OCI-LY3 (cell line): ENCODE results near the gene SOWAHB.

Experiments
- H2AFZ ChIP-seq: fragments of 200-600, 300-600 bp; shearing (Covaris generic); 2 replicates; pipeline ENCODE4 v1.6.0; 2014; ENCODE audit warnings: antibody characterized with exemption, low read depth, low read length
- H3K27ac ChIP-seq: fragments of 200-600, 300-600 bp; sonication (generic); 2 replicates; pipeline ENCODE4 v1.5.1; 2014; ENCODE audit warnings: mild to moderate bottlenecking, low read length, moderate library complexity, mixed read lengths
- H3K27me3 ChIP-seq: fragments of 200-600, 300-600 bp; sonication (generic); 2 replicates; pipeline ENCODE4 v1.6.1; 2014; ENCODE audit warnings: low read depth, low read length, mixed read lengths
- H3K36me3 ChIP-seq: fragments of 200-600, 300-600 bp; sonication (generic); replicated peaks from 2 replicates; pipeline ENCODE3; 2014; ENCODE audit warnings: low read depth, low read length, mixed read lengths
- H3K4me1 ChIP-seq: fragments of 300-600, 200-600 bp; sonication (generic); 2 replicates; pipeline ENCODE4 v1.6.1; 2014; ENCODE audit warnings: low read length, mixed read lengths
- H3K4me2 ChIP-seq: fragments of 200-600, 300-600 bp; sonication (generic); 2 replicates; pipeline ENCODE4 v1.6.1; 2014; ENCODE audit warnings: low read length, mixed read lengths
- H3K4me3 ChIP-seq: fragments of 300-600, 200-600 bp; sonication (generic); 2 replicates; pipeline ENCODE4 v1.5.1; 2014; ENCODE audit warnings: antibody characterized with exemption, mild to moderate bottlenecking, low read length, moderate library complexity
- H3K79me2 ChIP-seq: fragments of 300-600, 200-600 bp; shearing (Covaris generic); 2 replicates; pipeline ENCODE4 v1.6.1; 2014; ENCODE audit warnings: mild to moderate bottlenecking, low read length, mixed read lengths
- H3K9ac ChIP-seq: fragments of 300-600, 200-600 bp; shearing (Covaris generic); 2 replicates; pipeline ENCODE4 v1.6.0; 2014; ENCODE audit warnings: mild to moderate bottlenecking, low read length, moderate library complexity
- H3K9me3 ChIP-seq: fragments of 200-600, 300-600 bp; shearing (Covaris generic); 2 replicates; pipeline ENCODE4 v1.6.1; 2014; ENCODE audit warnings: low read length, mixed read lengths; ENCODE audit not compliant: insufficient read depth
- H4K20me1 ChIP-seq: fragments of 200-600, 300-600 bp; sonication (generic); 2 replicates; pipeline ENCODE4 v1.6.1; 2016; ENCODE audit warnings: low read length, mixed read lengths; ENCODE audit not compliant: insufficient read depth
- CTCF ChIP-seq: fragments of 200-600, 300-600 bp; sonication (generic); IDR thresholded peaks from 2 replicates; pipeline ENCODE4 v1.5.1; 2014; ENCODE audit warnings: antibody characterized with exemption, low read length, low read depth
- EZH2phosphoT487 ChIP-seq: fragments of 200-600 bp; shearing (Covaris generic); IDR thresholded peaks from 2 replicates; pipeline ENCODE4 v1.6.1; 2018; ENCODE audit warnings: antibody characterized with exemption, mixed run types, low read depth

The SOWAHB gene

GRCh38 chr4:76943129-76943620 is 45.2 kb upstream of the SOWAHB start:
- Histone ChIP-seq H3K9ac (no peak overlapping the region), H2AFZ (no peak overlapping the region), H3K4me1 (no peaks in the 10 kb centered on the region), H3K27ac (no peak overlapping the region), H4K20me1 (no peaks in the 10 kb centered on the region), H3K79me2 (no peaks in the 10 kb centered on the region), H3K9me3 (no peaks in the 10 kb centered on the region), H3K4me2 (no peak overlapping the region), H3K4me3 (no peak overlapping the region), H3K27me3 (no peaks in the 10 kb centered on the region), H3K36me3 (no peaks in the 10 kb centered on the region)
- no peak for TF ChIP-seq CTCF
- no peak for TF ChIP-seq EZH2phosphoT487

GRCh38 chr4:76939184-76939583 is 41.2 kb upstream of the SOWAHB start:
- no peak overlapping the region for H3K4me2 ChIP-seq
- H3K9ac ChIP-seq, result no peak overlapping the region
- TF ChIP-seq CTCF (no peak), EZH2phosphoT487 (no peak)

GRCh38 chr4:76931576-76932276 is 33.8 kb upstream of the SOWAHB start:
- no peak overlapping the region for H3K27ac ChIP-seq
- no peaks in the 10 kb centered on the region for H4K20me1 ChIP-seq
- H3K36me3 ChIP-seq, result no peaks in the 10 kb centered on the region
- no peak overlapping the region for H3K4me3 ChIP-seq
- no peak overlapping the region for H3K9ac ChIP-seq
- no peaks in the 10 kb centered on the region for H3K9me3 ChIP-seq
- no peaks in the 10 kb centered on the region for H3K4me1 ChIP-seq
- H3K79me2 ChIP-seq, result no peaks in the 10 kb centered on the region
- no peak overlapping the region for H2AFZ ChIP-seq
- TF ChIP-seq CTCF (no peak), EZH2phosphoT487 (no peak)
- no peak overlapping the region for H3K4me2 ChIP-seq
- no peaks in the 10 kb centered on the region for H3K27me3 ChIP-seq

More at GRCh38 chr4:76939184-76939583, 41.2 kb upstream of the SOWAHB start:
- Histone ChIP-seq H3K79me2 (no peaks in the 10 kb centered on the region), H4K20me1 (no peaks in the 10 kb centered on the region), H3K27ac (no peak overlapping the region), H3K9me3 (no peaks in the 10 kb centered on the region), H2AFZ (no peak overlapping the region), H3K4me3 (no peak overlapping the region), H3K4me1 (no peaks in the 10 kb centered on the region), H3K27me3 (no peaks in the 10 kb centered on the region), H3K36me3 (no peaks in the 10 kb centered on the region)

GRCh38 chr4:76931087-76931486 is 33.1 kb upstream of the SOWAHB start:
- Histone ChIP-seq H3K79me2 (no peaks in the 10 kb centered on the region), H3K9ac (no peak overlapping the region), H3K4me1 (no peaks in the 10 kb centered on the region), H3K9me3 (no peaks in the 10 kb centered on the region), H4K20me1 (no peaks in the 10 kb centered on the region), H3K27me3 (no peaks in the 10 kb centered on the region), H3K36me3 (no peaks in the 10 kb centered on the region), H3K27ac (no peak overlapping the region), H3K4me3 (no peak overlapping the region), H3K4me2 (no peak overlapping the region), H2AFZ (no peak overlapping the region)
- TF ChIP-seq EZH2phosphoT487 (no peak), CTCF (no peak)
